ENCODE results near the gene NAT10.
A peak's percentile ranks its signal among the peaks of the same experiment; 100 is the strongest.
"Not testable (repeated sequence)": the region's sequence is repeated elsewhere in the genome, so short reads cannot be mapped to it uniquely, and the experiment has no call there.

NAT10 gene

DNA sequence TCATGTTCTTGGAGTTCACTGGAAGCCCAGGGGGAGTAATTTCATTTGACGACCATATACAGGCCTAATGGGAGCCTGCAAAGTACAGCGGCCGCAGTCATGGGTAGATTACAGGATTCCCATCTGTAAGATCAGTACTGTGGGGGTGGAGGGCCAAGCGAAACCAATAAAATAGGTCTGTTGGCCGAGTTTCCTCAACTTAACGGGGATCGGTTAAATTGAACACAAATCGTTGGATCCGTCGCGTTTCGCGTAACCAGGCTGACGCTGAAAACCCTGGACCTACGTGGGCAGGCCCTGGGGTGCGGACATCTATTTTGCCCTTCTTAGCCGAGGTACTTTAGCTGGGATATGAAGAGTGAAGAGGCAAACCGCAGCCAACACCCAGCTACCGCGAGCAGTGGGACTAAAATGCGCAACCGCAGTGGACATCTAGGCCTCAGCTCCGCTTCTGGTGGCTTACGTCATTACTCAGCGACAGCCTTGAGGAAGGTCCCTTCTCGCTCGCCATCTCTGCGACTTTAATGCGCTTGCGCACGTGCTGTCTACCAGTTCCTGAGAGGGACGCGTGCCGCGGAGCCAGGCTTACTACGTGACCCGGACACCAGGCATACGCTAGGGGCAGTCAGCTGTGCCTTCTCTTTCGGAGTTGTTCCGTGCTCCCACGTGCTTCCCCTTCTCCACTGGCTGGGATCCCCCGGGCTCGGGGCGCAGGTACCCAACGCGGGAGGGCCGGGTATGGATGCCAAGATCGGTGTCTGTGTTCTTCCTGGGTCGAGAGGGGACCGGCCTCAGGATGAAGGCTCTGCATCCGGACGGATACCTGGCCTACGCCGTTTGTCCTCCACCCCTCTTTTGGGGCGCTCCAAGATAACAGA is at the start of gene NAT10:
Gene NAT10 (plus strand): TSS at position 551 of the 878 bp plus-strand sequence. CDS start 2,597 bp downstream, outside the sequence.
- DNase-seq = peak; percentile 94

DNA sequence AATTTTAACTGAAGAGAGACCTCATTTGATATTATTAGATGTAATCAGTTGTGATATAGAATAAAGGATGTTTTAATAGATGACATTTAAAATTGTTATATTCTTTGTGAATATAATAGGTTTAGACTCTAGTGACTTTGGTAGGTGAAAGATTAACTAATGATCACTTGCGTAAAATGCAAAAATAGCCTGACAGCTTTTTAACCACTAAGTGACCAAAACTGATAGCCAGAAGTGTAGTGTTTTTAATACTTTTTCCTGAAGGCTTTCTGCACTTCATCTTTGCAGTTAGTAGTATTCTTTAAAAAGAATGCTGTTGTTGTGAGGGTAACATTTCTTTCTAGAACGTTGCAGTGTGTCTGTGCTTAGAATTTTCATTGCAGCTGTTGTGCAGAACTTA is 48.8 kb upstream of the NAT10 start:
- DNase-seq = no peak

DNA sequence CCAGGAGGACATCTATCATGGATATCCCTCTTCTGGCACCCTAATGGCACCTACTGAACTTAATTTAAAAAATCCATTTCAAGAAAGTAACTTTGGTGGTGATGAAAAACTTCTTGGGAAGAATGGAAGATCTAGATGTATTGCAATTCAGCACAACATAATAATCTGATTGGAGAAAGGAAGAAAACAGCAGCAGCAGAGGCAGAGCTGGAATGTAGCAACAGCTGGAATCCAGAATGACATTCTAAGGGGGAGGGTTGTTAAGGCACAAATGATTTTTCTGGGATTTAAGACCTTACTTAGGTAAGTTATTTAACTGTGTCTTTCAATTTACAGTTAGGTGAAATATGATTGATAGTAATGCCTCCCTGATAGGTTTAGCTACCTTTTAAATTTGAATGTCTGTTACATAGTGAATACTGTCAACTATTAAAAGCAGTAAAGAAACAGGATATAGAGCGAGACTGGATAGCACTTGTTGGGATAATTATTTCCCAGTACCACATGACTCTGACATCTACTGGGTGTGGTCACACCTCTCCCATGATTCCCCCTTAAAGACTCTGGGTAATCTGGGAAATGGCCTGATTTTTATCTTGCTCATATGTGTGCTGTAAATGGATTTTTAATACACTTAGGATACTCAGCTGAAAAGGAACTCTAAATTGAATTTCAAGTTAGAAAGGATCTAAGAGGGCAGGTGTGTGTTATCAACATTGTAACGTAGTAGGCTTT is 42.2 kb upstream of the NAT10 start:
- no peak for DNase-seq

DNA sequence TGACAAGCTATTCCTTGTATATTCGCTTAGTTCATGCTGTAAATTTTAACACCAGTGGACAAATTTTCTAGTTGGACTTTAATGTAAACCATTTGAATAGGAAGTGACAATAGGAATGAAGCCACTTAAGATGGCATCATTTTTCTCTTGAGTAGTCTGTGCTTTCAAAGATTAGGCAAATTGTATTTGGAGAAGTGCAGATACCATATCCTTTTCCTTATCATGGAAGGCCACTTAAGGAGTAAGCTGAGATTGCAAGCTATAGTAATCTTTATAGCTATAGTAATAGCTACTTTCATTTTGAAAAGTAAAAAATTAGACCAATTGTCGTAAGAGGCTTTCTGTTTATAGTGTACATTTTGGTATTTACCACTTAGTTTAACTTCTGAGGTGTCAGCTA is 41.1 kb upstream of the NAT10 start:
- DNase-seq = no peak

DNA sequence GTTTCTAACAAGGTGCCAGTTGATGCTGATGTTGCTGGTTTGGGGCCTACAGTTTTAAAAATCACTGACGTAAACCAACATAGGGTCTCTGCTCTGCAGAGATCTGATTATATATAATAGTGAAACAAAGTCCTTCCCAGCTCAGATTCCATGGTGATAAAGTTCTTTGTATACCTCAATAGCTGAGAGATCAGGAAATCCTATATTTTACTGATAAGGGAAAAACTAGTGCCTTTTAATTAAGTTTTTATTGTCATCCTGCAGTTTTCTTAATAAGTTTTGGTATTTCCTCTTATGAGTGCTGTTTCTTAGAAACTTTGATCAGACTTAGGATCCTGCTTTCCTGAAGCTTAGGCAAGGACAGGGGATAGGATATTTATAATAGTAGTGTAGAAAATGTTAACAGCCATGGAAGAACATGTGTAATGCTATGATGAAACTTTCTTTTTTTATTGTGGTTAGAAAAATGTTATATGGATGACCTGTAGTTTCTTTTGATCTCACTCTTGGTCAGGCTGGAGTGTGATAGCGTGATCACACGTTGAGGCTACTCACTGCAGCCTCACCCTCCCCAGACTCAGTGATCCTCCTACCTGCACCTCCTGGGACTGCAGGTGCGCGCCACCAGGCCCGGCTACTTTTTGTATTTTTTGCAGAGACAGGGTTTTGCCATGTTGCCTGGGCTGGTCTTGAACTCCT is 39.8 kb upstream of the NAT10 start:
- no peak for DNase-seq

DNA sequence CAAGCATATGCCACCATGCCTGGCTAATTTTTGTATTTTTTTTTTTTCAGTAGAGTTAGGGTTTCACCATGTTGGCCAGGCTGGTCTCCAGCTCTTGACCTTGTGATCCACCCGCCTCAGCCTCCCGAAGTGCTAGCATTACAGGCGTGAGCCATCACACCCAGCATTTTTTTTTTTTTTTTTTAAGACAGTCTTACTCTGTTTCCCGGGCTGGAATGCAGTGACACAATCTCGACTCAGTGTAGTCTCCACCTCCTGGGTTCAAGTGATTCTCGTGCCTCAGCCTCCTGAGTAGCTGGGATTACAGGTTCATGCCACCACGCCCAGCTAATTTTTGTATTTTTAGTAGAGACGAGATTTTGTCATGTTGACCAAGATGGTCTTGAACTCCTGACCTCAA is 38.7 kb upstream of the NAT10 start:
- DNase-seq = not testable (repeated sequence)

DNA sequence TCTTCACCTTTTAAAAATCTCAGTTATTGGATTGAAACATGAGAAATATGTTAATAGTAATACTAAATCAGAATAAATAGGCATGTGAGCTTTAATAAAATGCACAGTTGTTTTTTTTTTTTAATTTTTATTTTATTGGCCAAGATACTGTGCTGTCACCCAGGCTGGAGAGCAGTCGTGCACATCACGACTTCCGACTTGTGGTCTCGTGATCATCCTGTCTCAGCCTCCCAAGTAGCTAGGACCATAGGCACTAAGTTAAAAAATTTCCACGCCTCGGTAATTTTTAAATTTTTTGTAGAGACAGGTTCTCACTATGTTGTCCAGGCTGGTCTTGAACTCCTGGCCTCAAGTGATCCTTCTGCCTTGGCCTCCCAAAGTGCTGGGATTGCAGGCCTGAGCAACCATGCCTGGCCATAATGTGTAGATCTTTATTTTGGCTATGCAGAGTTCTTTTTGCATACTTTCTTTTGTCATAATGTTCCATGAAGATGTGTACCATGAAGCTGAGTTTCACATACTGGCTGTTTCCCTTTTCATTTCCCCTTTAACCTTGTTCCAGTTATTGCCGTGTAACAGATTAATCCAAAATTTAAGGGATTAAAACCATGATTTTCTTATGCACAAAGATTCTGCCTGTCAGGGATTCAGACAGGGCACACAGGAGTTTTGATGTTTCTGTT is 37.9 kb upstream of the NAT10 start:
- no peak for DNase-seq

DNA sequence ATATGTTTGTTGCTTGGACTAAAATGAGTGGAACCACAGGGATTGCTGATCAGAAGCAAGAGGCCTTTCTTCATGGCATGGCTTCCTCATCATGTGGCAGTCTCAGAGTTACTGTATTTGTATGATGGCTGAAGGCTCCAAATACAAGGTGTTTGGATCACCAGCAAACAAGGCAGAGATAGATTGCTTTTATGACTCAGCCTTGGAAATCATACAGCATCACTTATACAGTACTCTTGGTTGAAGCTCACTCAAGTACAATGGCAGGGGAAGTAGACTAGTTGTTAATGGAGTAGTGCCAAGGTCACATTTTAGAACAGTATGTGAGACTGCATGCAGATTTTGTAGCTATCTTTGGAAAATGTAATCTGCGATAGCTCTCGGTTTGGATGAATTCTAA is 37.3 kb upstream of the NAT10 start:
- DNase-seq = no peak

DNA sequence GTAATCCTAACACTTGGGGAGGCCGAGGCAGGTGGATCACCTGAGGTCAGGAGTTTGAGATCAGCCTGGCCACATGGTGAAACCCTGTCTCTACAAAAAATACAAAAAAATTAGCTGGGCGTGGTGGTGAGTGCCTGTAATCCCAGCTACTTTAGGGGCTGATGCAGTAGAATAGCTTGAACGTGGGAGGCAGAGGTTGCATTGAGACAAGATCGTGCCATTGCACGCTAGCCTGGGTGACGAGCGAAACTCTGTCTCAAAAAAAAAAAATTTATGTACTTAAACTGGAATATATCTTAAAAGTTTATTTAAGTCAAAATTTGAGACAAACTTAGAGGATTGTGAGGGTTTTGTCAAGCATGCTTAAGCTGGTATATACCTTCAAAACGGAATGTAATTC is 34.1 kb upstream of the NAT10 start:
- not testable (repeated sequence) for DNase-seq

DNA sequence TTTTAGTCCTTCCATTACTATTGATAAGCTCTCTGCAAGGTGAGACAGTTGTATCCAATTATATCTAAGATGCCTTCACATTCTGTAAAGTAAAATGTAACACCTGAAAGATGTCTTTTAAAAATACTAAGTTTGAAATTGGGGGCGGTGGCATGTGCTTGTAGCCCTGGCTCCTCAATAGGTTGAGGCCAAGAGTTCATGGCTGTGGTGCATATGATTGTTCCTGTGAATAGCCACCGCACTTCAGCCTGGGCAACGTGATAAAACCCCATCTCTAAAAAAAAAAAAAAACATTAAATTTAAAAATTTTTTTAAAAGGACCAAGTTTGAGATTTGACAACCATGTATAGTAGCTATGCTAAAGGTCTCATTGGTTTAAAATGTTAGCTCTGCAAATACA is 33.4 kb upstream of the NAT10 start:
- DNase-seq = no peak

DNA sequence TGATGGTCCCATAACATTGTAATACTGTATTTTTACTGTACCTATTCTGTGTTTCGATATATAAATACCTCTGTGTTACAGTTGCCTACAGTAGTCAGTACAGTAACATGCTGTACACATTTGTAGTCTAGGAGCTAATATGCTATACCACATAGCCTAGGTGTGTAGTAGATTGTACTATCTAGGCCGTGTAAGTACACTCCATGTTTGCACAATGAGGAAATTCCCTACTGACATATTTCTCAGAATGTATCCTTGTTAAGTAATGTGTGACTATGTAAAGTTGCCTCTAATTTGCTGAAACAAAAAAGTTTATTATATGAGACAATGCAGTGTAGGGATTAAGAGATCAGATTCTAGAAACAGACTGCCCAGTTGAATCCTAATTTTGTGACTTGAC is 32.6 kb upstream of the NAT10 start:
- DNase-seq = no peak

DNA sequence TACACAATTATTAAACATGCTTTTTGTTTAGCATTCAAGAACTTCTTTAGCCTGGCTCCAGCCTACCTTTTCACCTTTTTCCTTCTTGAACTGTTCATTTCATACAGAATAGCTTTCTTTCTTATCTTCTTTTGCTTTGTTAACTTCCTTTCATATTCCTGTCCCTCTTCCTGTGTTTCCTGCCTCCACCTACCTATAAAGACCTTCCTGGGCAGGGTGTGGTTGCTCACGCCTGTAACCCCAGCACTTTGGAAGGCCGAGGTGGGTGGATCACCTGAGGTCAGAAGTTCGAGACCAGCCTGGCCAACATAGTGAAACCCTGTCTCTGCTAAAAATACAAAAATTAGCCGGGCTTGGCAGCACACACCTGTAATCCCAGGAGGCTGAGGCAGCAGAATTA is 31.0 kb upstream of the NAT10 start:
- no peak for DNase-seq

DNA sequence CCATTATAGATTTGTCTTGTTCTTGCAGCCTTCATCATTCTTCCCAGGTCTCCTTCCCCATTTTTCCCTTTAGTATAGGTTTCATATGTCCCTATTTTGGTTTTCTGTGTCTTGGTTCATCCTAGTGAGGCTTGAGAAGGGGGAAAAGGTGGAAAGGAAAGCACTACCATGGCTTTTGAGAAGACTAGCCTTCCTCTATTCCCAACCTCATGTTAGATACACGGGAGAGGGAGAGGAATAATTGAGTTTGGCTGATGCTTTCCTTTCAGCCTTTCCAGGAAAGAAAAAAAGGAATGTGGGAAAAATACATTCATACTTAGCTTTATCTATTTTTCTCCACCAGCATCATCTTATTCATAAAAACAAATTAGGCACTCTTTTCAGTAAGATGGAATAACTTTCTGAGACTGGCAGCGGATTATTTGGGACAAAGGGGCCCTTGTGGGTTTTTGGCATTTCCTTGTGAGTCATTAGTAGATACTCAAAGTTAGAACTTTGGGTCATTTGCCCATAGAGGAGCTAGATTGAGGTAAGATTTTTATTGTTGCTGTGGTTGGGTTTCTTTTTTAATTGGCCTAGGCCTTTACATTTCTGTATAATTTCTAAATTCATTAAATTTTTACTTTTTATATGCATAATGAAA is 30.1 kb upstream of the NAT10 start:
- DNase-seq = no peak

DNA sequence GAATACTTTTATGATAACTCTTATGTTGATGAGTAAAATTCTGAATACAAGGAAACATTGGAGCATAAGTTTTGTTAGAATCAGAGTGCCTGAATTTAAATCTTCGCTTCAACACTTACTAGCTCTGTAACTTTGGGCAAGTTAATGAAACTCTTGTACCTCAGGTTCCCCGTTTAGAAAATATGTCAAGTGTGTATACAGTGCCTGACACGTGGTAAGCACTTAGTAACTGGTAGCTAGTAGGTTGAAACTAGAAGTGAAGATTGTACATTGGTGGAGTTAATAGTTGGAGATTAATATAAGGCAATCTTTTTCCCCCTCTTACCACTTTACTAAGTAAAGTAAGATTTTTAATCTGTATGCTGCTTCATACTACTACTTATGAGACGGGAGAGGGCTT is 24.8 kb upstream of the NAT10 start:
- DNase-seq = no peak

DNA sequence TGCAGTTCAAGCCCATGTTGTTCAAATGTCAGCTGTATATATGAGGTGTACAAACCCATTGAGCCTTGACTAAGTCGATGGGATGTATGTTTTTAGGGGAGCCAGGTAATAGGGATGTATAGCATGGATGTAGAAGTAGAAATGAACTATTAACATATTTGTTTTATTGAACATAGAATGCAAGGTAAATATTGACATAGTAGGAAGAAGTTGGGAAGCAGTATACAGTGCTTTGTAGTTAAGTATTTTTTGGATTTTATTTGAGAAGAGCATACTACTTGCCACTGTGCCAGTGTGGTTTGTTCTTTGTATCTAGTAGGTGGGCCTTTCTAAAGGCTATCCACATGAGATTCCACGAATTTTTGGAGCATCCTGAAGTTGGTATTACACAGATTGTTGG is 20.8 kb upstream of the NAT10 start:
- no peak for DNase-seq

DNA sequence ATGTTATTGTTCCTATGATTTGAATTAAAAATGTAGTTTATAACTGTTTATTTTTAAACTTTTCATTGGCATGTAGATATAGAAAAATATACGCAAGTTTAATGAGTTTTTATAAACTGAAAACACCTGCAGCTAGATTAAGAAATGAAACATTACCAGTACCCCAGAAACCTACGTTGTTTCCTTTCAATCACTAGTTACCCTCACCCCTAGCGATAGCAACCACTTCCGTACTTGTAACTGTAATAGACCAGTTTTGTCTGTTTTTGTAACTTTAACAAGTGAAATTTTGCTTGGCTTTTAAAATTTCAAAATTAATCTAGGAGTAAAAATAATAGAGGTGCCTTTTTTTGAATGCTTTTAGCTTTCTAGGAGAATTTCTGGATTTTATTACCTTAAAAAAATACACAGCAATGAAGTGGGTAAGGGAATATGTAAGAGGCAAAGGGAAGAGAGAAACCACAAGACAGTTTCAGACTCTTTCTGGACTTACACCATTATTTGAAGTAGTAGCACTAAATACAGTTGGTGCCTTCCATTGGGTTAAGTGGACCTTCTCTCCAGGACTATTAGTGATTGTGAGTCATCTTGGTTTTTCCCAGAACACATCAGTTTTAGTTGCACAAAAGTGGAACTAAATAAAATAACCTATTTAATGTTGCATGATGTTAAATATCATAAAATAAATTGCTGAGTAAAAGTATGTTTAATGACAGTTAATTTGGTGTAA is 18.7 kb upstream of the NAT10 start:
- no peak for DNase-seq

DNA sequence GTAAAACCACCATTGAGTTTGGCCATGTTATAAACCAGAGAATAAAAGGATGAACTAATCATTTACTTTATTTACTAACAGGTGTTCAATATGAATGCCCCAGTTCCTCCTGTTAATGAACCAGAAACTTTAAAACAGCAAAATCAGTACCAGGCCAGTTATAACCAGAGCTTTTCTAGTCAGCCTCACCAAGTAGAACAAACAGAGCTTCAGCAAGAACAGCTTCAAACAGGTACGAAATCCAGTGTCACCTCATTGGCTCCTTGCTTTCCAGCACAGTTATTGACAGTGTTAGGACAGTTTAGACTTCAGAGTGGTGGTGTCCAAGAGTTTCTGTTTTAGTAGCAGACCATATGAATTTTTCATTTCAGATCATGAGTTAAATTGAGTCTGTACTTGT is 13.6 kb upstream of the NAT10 start:
- no peak for DNase-seq

DNA sequence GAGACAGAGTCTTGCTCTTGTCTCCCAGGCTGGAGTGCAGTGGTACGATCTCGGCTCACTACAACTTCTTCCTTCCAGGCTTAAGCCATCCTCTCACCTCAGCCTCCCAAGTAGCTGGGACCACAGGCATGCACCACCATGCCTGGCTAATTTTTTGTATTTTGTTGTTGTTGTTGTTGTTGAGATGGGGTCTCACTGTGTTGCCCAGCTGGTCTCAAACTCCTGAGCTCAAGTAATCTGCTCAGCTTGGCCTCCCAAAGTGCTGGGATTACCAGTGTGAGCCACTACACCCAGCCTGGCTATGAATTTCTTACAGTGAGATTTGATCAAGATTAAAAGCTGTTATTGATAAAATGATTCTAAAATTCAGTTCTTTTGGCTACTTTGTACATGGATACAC is 10.5 kb upstream of the NAT10 start:
- DNase-seq = not testable (repeated sequence)

DNA sequence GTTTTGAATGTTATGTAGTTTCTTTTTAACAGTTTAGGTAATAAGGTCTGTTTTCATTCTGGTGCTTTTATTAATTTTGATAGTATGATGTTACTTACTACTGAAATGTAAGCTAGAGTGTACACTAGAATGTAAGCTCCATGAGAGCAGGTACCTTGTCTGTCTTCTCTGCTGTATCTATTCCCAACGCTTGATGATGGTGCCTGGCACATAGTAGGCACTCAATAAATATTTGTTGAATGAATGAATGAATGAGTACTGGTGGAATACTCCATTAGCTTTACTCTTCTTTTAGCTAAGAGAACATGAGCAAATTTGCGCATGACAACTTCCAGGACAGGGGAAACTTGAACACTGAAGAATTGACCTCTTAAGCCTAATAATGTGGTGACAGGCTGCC is 6.6 kb upstream of the NAT10 start:
- no peak for DNase-seq

DNA sequence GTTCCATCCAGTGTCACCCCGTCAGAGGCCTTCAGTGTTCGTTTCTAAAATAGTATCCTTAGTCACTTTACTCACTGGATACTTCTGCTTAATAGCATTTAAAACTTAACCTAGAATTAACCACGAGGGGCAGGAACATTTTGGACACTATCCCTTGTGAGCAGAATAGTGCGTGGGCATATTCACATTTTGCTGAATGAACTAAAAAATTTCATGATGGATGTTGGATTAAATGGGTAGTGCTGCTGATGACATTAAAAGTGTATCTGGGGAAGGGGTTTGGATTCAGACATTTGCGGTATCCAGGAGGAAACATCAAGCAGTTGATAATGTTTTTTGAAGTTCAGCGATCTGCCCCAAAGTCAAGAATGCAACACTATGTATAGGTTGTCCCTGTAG is 750 bp upstream of the NAT10 start:
- DNase-seq = no peak

DNA sequence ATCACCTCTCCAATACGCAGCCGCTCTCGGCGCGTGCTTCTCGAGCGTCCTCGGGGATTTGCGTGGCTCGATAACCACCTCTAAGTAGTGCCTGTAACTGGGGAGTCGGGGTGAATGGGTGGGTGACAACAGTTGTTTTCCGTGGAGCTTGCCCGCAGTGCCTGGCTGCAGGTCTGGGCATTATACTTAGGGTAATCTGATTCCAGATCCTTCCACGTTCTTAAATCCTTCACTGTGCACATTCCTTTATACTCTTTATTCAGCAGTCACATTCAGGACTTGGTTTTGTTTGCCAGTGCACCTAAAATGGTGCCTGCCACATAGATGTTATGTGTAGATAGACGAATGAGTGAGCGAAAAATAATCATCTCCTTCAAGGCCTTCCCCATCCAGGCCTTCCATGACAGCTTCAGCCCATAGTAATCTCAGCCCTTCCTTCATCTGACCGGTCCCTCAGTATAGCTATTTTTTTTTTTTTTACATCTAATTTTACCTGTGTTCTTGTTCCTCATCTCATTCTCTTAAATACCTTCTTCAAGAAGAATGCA is 602 bp downstream of the NAT10 start:
- DNase-seq = no peak

Data from stimulated activated CD4-positive, alpha-beta T cell treated with anti-CD3 and anti-CD28 coated beads, Interleukin-4, amount 100 ng/mL, for 1 hour (primary cell).